ENCODE measurements around the gene SLC35F2.
A peak's percentile ranks its signal among the peaks of the same experiment; 100 is the strongest.
"Not testable (repeated sequence)": the region's sequence is repeated elsewhere in the genome, so short reads cannot be mapped to it uniquely, and the experiment has no call there.

SLC35F2 gene

GRCh38 chr11:107785401-107785800 lies 73.2 kb downstream of the SLC35F2 start:
- peak; percentile 48 to 77 (median 69) for DNase-seq

GRCh38 chr11:107783121-107783520 lies 75.5 kb downstream of the SLC35F2 start:
- DNase-seq = no peak

- no peak for DNase-seq
These were observed 77.8 kb downstream of the SLC35F2 start for GRCh38 chr11:107780775-107781174.

GRCh38 chr11:107780136-107780535 lies 78.5 kb downstream of the SLC35F2 start:
- DNase-seq = no peak

GRCh38 chr11:107778839-107779517 lies 79.6 kb downstream of the SLC35F2 start:
- peak in 1 of 4 experiments; percentile 29 for DNase-seq

GRCh38 chr11:107777110-107777509 lies 81.5 kb downstream of the SLC35F2 start:
- DNase-seq = no peak

GRCh38 chr11:107776062-107776461 lies 82.5 kb downstream of the SLC35F2 start:
- DNase-seq = no peak

- DNase-seq = no peak
These were observed 88.0 kb downstream of the SLC35F2 start for GRCh38 chr11:107770551-107770951.

GRCh38 chr11:107769189-107769588 lies 89.4 kb downstream of the SLC35F2 start:
- peak in 1 of 4 experiments; percentile 3 for DNase-seq

- not testable (repeated sequence) for DNase-seq
These were observed 99.8 kb downstream of the SLC35F2 start for GRCh38 chr11:107758719-107759355.

- no peak for DNase-seq
These were observed 100.9 kb downstream of the SLC35F2 start for GRCh38 chr11:107757661-107758060.

GRCh38 chr11:107756553-107756952 lies 102.0 kb downstream of the SLC35F2 start:
- DNase-seq = no peak

GRCh38 chr11:107752949-107753822 lies 105.4 kb downstream of the SLC35F2 start:
- DNase-seq = no peak

- DNase-seq = no peak
These were observed 106.1 kb downstream of the SLC35F2 start for GRCh38 chr11:107752508-107752907.

GRCh38 chr11:107751082-107751481 lies 107.5 kb downstream of the SLC35F2 start:
- DNase-seq = no peak

- DNase-seq = no peak
These were observed 108.3 kb downstream of the SLC35F2 start for GRCh38 chr11:107750313-107750712.

- DNase-seq = no peak
These were observed 111.0 kb downstream of the SLC35F2 start for GRCh38 chr11:107747622-107748021.

GRCh38 chr11:107744736-107745135 lies 113.9 kb downstream of the SLC35F2 start:
- DNase-seq = no peak

- no peak for DNase-seq
These were observed 115.4 kb downstream of the SLC35F2 start for GRCh38 chr11:107743191-107743590.

- peak; percentile 53 to 74 (median 63) for DNase-seq
These were observed 117.4 kb downstream of the SLC35F2 start for GRCh38 chr11:107741044-107741823.
